HepG2 (cell line): ENCODE measurements around the gene FRMD8. TPM values are rescaled to one million over a fixed set of nuclear protein-coding genes. Genes with fewer than 3 reads are reported as not detected.
A peak's percentile ranks its signal among the peaks of the same experiment; 100 is the strongest.

Experiments used
- CREM ChIP-seq, 2 experiments: sonication (generic) in 1 of 2; formaldehyde crosslinking in 1 of 2; IDR thresholded peaks; 2 replicates each; pipeline versions ENCODE4 v1.4.0 to v1.6.1; 2016 to 2020; ENCODE audit warnings: antibody characterized with exemption in 1 of 2, mild to moderate bottlenecking in 1 of 2, missing genetic modification reagents in 1 of 2
- E2F5 ChIP-seq: sonication (generic); formaldehyde crosslinking; conservative IDR thresholded peaks from 2 replicates; pipeline ENCODE4 v1.4.0; 2020; ENCODE audit warnings: missing genetic modification reagents
- FOXK1 ChIP-seq: sonication (generic); formaldehyde crosslinking; IDR thresholded peaks from 2 replicates; pipeline ENCODE4 v1.4.0; 2020; ENCODE audit warnings: low read depth, missing genetic modification reagents, borderline replicate concordance
- HIVEP1 ChIP-seq: sonication (generic); formaldehyde crosslinking; IDR thresholded peaks from 2 replicates; pipeline ENCODE4 v1.4.0; 2020; ENCODE audit warnings: mild to moderate bottlenecking, missing genetic modification reagents
- ISL2 ChIP-seq: sonication (generic); formaldehyde crosslinking; IDR thresholded peaks from 2 replicates; pipeline ENCODE4 v1.5.0; 2020; ENCODE audit warnings: missing genetic modification reagents
- KLF11 ChIP-seq: IDR thresholded peaks from 2 replicates; pipeline ENCODE4 v1.6.1; 2016; ENCODE audit warnings: missing compliant biosample characterization
- PCBP1 ChIP-seq: fragments of 200-400 bp; formaldehyde crosslinking; IDR thresholded peaks from 2 replicates; pipeline ENCODE4 v1.6.1; 2017; ENCODE audit warnings: mild to moderate bottlenecking, low read depth, low read length, borderline replicate concordance
- PRDM10 ChIP-seq: sonication (generic); formaldehyde crosslinking; IDR thresholded peaks from 2 replicates; pipeline ENCODE4 v1.4.0; 2020; ENCODE audit warnings: low read depth, missing genetic modification reagents
- SRY ChIP-seq: sonication (generic); formaldehyde crosslinking; IDR thresholded peaks from 2 replicates; pipeline ENCODE4 v1.8.0; 2022; ENCODE audit warnings: mild to moderate bottlenecking, missing genetic modification reagents
- YEATS4 ChIP-seq: sonication (generic); formaldehyde crosslinking; IDR thresholded peaks from 2 replicates; pipeline ENCODE4 v1.4.0; 2020; ENCODE audit warnings: missing genetic modification reagents, borderline replicate concordance
- ZNF124 ChIP-seq: sonication (generic); formaldehyde crosslinking; IDR thresholded peaks from 2 replicates; pipeline ENCODE4 v1.4.0; 2020; ENCODE audit warnings: missing genetic modification reagents
- ZNF235 ChIP-seq: sonication (generic); formaldehyde crosslinking; IDR thresholded peaks from 2 replicates; pipeline ENCODE4 v1.8.1; 2023; ENCODE audit warnings: mild to moderate bottlenecking, missing genetic modification reagents, borderline replicate concordance
- ZNF318 ChIP-seq: sonication (generic); formaldehyde crosslinking; IDR thresholded peaks from 2 replicates; pipeline ENCODE4 v1.4.0; 2020; ENCODE audit warnings: mild to moderate bottlenecking, missing genetic modification reagents
- ZNF468 ChIP-seq: sonication (generic); formaldehyde crosslinking; IDR thresholded peaks from 2 replicates; pipeline ENCODE4 v1.8.0; 2022; ENCODE audit warnings: mild to moderate bottlenecking, moderate library complexity, missing genetic modification reagents
- ZNF709 ChIP-seq: sonication (generic); formaldehyde crosslinking; IDR thresholded peaks from 2 replicates; pipeline ENCODE4 v1.5.0; 2020; ENCODE audit warnings: mild to moderate bottlenecking, missing genetic modification reagents
- ZNF761 ChIP-seq: sonication (generic); formaldehyde crosslinking; conservative IDR thresholded peaks from 2 replicates; pipeline ENCODE4 v1.4.0; 2020; ENCODE audit warnings: mild to moderate bottlenecking, missing genetic modification reagents
- polyA plus RNA-seq, 8 experiments: library from polyadenylated mRNA; depleted of rRNA in 3 of 8; stranded (reverse) in 7 of 8; unstranded in 1 of 8; fragments of >200 nt; fragmentation: Illumina TruSeq in 4 of 8; extraction: Trizol in 4 of 8; gene quantifications; 2 replicates each; pipeline versions ENCODE4 v1.2.1 to v1.2.3, GENCODE V29; 2011 to 2016; ENCODE audit warnings: low read depth in 4 of 8, missing spikeins in 1 of 8, mixed read lengths in 1 of 8; ENCODE audit not compliant: insufficient read depth in 1 of 8
- total RNA-seq, 5 experiments: library from RNA; depleted of rRNA; stranded (reverse); fragments of >200 nt; fragmentation: Illumina TruSeq; extraction: Trizol; gene quantifications; 2 replicates each; pipeline ENCODE4 v1.2.3, GENCODE V29; 2016; ENCODE audit warnings: low read depth in 1 of 5

Gene FRMD8
- total and polyA plus RNA-seq, 2 of the 13 experiments (the other 11 are each of a cell fraction or from before 2014, with no cell fraction given): 5.8 to 20.6 TPM

- peak; percentile 50; the same call in 1 of the 2 replicates for TF ChIP-seq CREM (IDR thresholded peaks at IDR 0.05)
- TF ChIP-seq CREM (CRISPR knock-in tag; IDR thresholded peaks at IDR 0.05): no peak
- TF ChIP-seq ZNF235 (CRISPR knock-in tag): peak; percentile 68; the same call in 1 of the 2 replicates
- no peak; the same call in 1 of the 2 replicates for TF ChIP-seq PRDM10 (CRISPR knock-in tag)
- TF ChIP-seq HIVEP1 (CRISPR knock-in tag): peak; percentile 90
- TF ChIP-seq ZNF761 (CRISPR knock-in tag): peak; percentile 92
- peak; percentile 86; the same call in 1 of the 2 replicates for TF ChIP-seq ZNF709
- TF ChIP-seq FOXK1 (CRISPR knock-in tag): peak; percentile 75
- TF ChIP-seq SRY (CRISPR knock-in tag): peak; percentile 64
- no peak; the same call in 1 of the 2 replicates for TF ChIP-seq KLF11 (CRISPR knock-in tag)
- no peak; the same call in 1 of the 2 replicates for TF ChIP-seq ZNF318 (CRISPR knock-in tag)
- 0 out of 2 replicates have a peak, but pooled peaks have one; percentile 34 for TF ChIP-seq PCBP1
- TF ChIP-seq E2F5 (CRISPR knock-in tag): peak; percentile 71; the same call in 1 of the 2 replicates
- TF ChIP-seq ZNF124 (CRISPR knock-in tag): peak; percentile 74; the same call in 1 of the 2 replicates
- peak; percentile 78; the same call in 1 of the 2 replicates for TF ChIP-seq YEATS4 (CRISPR knock-in tag)
- no peak for TF ChIP-seq ZNF468
- TF ChIP-seq ISL2 (CRISPR knock-in tag): peak; percentile 57
These were observed 4.2 kb upstream of the FRMD8 start, which contains the start of gene SLC25A45 (continued) for GRCh38 chr11:65382033-65382803.
